Chondrocyte (in vitro differentiated cells): Measurements from ENCODE around the gene FKBP5. TPM values are rescaled to one million over a fixed set of nuclear protein-coding genes. Genes with fewer than 3 reads are reported as not detected.

Experiments used
- DNase-seq: peaks from one replicate; pipeline ENCODE4 v3.0.0; 2021; ENCODE audit warnings: mixed read lengths, low spot score
- H3K27ac Mint-ChIP-seq: one replicate; pipeline ENCODE4 v1.8.0; 2021; ENCODE audit warnings: mild to moderate bottlenecking, moderate library complexity, mixed read lengths; ENCODE audit not compliant: unreplicated experiment
- H3K27me3 Mint-ChIP-seq: 2 replicates; pipeline ENCODE4 v1.8.0; 2021; ENCODE audit warnings: low read depth, mixed read lengths
- H3K36me3 Mint-ChIP-seq: 2 replicates; pipeline ENCODE4 v1.8.0; 2021; ENCODE audit warnings: low read depth, mixed read lengths
- H3K4me1 Mint-ChIP-seq: 2 replicates; pipeline ENCODE4 v1.8.0; 2021; ENCODE audit warnings: low read depth, mild to moderate bottlenecking, mixed read lengths
- H3K4me3 Mint-ChIP-seq: one replicate; pipeline ENCODE4 v1.8.0; 2021; ENCODE audit warnings: mild to moderate bottlenecking, moderate library complexity, mixed read lengths; ENCODE audit not compliant: unreplicated experiment
- H3K9me3 Mint-ChIP-seq: 2 replicates; pipeline ENCODE4 v1.8.0; 2021; ENCODE audit warnings: low read depth, mixed read lengths
- total RNA-seq: library from RNA; stranded (reverse); gene quantifications from 3 replicates; pipeline ENCODE4 v1.2.1, GENCODE V29; 2021
- TF ChIP-seq, protein P1 (sequence below): fragments of 200-600 bp; sonication (generic); IDR thresholded peaks from 2 replicates; pipeline ENCODE4 v1.5.0; 2021; ENCODE audit warnings: antibody characterized with exemption, mild to moderate bottlenecking, moderate library complexity

The FKBP5 gene
- total RNA-seq, 1 donor from 2014 or later = 143 TPM

DNA sequence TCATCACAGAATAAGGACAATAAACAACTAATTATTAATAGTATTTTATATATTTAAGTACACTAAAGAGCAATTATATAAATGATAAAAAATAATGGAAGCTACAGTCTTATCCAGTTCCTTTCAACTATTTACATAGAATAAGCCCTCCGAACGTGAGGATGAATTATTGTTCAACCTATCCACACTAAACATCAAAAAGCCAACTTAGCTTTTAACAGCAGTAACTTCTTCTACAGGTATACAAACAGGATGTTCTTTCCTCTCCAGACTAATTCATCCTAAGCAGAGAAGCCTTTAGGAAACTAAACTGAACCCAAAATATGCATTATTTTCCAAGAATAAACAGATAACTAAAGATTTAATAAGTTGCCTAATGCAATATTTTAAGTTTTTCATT is 2.3 kb downstream of the FKBP5 start:
- Mint-ChIP-seq H3K36me3 (no peaks in the 10 kb centered on the region), H3K27ac (peak overlapping the region; percentile 88), H3K27me3 (no peaks in the 10 kb centered on the region), H3K9me3 (no peaks in the 10 kb centered on the region), H3K4me3 (peak overlapping the region; percentile 81), H3K4me1 (peaks cover 33% of the 10 kb centered on the region)
- DNase-seq = no peak
- TF ChIP-seq, protein P1, sequence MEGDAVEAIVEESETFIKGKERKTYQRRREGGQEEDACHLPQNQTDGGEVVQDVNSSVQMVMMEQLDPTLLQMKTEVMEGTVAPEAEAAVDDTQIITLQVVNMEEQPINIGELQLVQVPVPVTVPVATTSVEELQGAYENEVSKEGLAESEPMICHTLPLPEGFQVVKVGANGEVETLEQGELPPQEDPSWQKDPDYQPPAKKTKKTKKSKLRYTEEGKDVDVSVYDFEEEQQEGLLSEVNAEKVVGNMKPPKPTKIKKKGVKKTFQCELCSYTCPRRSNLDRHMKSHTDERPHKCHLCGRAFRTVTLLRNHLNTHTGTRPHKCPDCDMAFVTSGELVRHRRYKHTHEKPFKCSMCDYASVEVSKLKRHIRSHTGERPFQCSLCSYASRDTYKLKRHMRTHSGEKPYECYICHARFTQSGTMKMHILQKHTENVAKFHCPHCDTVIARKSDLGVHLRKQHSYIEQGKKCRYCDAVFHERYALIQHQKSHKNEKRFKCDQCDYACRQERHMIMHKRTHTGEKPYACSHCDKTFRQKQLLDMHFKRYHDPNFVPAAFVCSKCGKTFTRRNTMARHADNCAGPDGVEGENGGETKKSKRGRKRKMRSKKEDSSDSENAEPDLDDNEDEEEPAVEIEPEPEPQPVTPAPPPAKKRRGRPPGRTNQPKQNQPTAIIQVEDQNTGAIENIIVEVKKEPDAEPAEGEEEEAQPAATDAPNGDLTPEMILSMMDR = no peak

DNA sequence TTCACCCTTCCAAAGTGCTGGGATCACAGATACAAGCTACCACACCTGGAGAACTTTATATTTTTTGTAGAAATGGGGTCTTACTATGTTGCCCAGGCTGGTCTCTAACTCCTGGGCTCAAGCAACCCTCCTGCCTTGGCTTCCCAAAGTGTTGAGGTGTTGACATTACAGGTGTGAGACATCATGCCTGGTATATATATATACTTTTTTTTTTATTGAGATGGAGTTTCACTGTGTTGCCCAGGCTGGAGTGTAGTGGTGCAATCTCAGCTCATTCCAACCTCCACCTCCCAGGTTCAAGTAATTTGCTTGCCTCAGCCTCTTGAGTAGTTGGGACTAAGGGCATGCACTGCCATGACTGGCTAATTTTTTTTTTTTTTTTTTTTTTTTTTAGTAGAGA is 5.4 kb downstream of the FKBP5 start:
- Mint-ChIP-seq H3K4me3 (no peak overlapping the region), H3K4me1 (peaks cover 46% of the 10 kb centered on the region), H3K9me3 (no peaks in the 10 kb centered on the region), H3K36me3 (peaks cover 8% of the 10 kb centered on the region), H3K27ac (peak overlapping the region; percentile 22), H3K27me3 (no peaks in the 10 kb centered on the region)
- no peak for DNase-seq
- TF ChIP-seq, protein P1 = no peak

DNA sequence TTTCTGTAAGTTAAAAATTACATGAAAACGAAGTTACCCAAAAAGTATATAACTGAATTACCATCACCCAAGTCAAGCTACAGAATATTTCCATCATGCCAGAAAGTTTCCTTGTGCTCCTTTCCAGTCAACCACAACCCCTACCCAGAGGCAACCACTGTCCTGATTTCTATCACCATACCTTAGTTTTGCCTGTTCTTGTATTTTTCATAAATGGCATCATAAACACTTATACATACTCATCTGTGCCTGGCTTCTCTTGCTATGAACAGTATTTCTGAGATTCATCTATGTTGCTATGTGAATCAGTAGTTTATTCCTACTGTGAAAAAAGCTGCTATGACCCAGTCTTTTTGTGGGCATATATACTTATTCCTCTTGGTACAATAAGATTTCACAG is 7.4 kb downstream of the FKBP5 start:
- peaks cover 58% of the 10 kb centered on the region for H3K4me1 Mint-ChIP-seq
- peaks cover 10% of the 10 kb centered on the region for H3K36me3 Mint-ChIP-seq
- peak overlapping the region; percentile 37 for H3K27ac Mint-ChIP-seq
- TF ChIP-seq, protein P1 = no peak
- no peak overlapping the region for H3K4me3 Mint-ChIP-seq
- no peaks in the 10 kb centered on the region for H3K27me3 Mint-ChIP-seq
- DNase-seq = no peak
- no peaks in the 10 kb centered on the region for H3K9me3 Mint-ChIP-seq

DNA sequence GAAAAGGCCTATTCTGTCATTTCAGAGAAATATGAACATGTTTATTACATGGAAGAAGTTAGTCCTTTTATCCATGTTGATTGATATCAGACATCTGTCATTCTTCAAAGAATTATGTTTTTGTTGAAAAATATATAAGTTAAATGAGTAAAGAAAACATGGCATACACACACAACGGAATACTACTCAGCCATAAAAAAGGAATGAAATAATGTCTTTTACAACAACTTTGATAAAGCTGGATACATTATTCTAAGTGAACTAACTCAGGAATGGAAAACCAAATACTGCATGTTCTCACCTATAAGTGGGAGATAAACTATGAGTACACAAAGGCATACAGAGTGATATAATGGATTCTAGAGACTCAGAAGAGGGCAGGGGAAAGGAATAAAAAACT is 9.3 kb downstream of the FKBP5 start:
- TF ChIP-seq, protein P1 = no peak
- peaks cover 10% of the 10 kb centered on the region for H3K36me3 Mint-ChIP-seq
- peaks cover 70% of the 10 kb centered on the region for H3K4me1 Mint-ChIP-seq
- peak overlapping the region; percentile 2 for H3K27ac Mint-ChIP-seq
- H3K9me3 Mint-ChIP-seq = no peaks in the 10 kb centered on the region
- DNase-seq = no peak
- no peaks in the 10 kb centered on the region for H3K27me3 Mint-ChIP-seq
- no peak overlapping the region for H3K4me3 Mint-ChIP-seq

DNA sequence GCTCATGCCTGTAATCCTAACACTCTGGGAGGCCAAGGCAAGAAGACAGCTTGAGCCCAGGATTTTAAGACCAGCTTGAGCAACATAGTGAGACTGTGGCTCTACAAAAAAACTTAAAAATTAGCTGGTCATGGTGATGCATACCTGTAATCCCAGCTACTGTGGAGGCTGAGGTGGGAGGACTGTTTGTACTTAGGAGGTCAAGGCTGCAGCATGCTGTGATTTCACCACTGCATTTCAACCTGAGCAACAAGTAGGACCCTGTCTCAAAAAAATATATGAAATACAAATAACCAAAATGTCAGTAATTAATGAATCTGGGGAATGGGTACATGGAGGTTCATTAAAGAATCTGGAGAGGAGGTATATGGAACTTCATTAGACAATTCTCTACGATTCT is 9.9 kb downstream of the FKBP5 start:
- Mint-ChIP-seq H3K27ac (peak overlapping the region; percentile 83), H3K36me3 (peaks cover 10% of the 10 kb centered on the region), H3K4me3 (no peak overlapping the region), H3K27me3 (no peaks in the 10 kb centered on the region), H3K9me3 (no peaks in the 10 kb centered on the region), H3K4me1 (peaks cover 76% of the 10 kb centered on the region)
- no peak for DNase-seq
- TF ChIP-seq, protein P1 = no peak
